ENCODE data around the gene NCBP2L.
"Not testable (repeated sequence)": the region's sequence is repeated elsewhere in the genome, so short reads cannot be mapped to it uniquely, and the experiment has no call there.

The NCBP2L gene

DNA sequence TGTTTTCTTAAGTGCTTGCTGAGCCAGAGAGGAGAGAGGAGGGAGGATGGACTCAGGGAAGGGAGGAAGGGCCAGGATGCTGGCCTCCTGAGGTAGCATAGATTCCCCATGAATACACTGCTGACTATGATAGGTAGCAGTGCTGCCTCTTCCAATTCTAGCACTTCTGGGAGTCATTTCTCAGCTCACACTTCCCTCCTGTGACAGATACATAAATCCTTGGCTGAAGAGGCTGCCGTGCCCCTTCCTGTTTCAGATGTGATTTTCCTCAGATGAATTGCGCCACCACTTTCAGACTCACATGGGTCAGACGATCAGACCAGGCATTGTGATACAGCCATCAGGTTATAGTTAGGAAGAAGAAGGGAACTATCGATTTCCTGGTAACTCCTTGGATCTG, 24.3 kb upstream of the NCBP2L start:
- DNase-seq: no peak

DNA sequence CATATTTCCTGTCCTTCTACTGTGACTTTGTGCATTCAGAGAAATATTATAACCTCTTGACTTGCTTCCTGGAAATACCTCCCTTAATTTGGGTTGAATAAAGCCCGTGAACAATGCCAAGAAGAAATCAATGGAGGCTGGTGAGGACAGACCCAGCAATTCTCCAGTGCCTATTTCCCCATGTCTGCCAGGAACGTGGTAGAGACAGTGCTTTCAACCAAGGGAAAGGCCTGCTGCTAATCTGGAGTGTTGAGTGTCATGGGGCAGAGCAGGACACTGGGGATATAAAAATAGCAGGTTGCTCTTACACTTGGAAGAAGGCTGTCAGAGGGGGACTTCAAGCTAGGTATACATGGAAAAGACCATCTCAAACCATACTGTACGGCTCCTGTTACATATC, 21.8 kb upstream of the NCBP2L start:
- no peak for DNase-seq

DNA sequence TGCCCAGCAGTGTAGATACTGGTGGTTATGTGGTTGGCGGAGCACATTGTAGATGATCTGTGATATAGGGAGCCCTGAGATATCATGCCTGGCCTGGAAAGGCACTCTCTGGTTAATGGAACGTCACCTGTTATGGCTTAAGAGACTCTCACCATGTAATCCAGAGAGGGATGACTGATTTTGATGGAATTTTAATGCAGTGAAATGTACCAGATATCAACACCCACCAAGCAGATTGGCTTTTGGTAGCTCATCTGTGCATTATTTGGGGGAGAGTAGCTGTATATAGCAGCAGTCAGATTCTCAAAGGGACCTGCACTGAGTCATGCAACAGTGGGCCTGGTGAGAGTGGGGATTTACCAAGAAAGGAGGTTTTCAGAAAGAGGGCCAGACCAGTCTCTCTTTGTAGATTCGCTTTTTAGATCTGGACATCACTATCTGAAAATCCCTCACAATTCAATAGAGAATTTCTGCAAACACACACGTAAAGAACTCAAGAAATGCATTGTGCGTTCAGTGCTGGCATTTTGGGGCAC, 19.2 kb upstream of the NCBP2L start:
- no peak for DNase-seq

DNA sequence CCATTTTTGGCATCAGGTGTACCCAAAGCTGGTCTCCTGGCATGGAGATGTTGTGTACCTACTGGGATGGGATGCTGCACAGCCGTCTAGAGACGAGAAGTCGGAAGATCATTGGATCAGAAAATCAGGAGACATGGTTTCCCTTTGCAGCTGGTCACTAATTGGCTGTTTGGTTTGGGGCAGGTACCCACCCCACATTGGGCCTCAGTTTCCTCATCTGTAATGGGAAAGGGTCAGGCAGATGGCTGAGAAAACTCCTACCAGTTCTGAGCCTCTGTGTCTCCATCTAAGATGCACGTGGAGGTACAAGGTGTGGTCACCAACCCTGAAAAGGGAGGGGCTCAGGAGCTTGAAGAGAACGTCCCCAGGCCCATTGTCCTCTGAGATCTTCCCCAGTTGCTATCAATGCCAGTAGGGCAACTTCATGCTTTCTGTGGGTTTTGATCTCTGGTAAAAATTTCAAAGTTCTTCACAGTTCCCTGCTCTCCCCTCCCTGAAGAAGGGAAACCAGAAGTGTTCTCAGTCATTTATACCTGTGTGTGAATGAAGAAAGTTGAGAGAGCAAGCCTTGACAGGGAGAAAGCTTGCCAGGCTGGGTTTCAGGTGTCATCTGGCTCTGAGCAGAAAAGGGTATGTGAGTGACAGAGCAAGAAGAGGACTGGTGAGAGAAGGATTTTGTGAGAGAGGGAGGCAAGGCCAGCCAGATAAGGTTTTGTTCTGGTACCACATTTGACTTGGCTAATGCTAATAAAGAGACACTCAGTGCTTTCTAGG, 17.0 kb upstream of the NCBP2L start:
- no peak for DNase-seq

DNA sequence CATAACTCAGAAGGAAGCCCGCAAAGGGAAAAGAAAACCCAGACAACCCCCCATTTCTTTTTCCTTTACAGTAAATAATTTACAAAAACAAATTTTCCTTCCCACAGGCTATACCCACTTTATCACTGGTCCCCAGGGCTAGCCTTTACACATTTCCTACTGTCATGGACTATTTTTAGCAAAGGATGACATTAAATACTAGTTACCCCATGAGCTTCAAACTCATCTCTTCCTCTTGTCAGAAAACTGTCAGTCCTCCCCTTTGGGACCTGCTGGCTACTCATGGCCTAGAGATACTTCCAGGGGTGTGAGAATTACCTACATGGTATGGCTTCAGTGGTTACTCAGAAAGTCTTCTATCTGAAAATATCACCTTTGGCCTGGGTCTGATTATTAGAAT, 13.9 kb upstream of the NCBP2L start:
- DNase-seq: no peak

DNA sequence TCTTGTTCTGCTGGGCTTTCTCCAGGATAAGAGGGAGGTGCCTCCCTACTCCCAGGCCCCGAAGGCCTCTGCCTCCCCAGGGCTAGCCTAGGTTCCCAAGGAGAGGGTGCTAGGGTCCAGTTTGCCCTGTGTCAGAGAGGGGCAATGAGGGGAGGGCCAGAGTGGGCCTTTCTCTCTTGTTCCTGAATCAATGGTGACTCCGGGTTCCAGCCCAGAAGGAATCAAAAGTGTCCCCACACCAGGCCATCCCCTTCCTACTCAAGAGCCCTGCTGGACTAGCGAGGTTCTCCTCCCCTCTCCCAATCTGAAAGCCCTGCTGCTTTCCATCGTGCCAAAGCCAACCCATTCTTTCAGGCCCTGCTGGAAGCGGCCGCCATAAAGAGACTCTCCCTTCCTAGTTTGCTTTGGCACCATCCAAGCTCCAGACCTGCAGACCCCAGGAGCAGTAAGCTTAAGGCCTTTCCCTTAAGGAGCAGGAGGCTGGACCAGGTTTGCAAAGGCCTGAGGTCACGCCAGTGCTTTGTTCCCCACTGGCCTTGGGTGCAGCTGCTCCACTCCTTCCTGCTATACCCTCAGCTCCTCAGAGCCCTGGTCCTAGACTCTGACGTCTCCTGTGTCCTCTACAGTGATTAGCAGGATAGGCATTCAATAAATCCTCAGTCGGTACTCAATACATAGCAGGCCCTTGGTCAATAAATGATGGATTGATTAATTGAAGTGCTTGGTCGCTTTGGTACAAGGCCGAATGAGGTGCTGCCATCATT, 12.5 kb upstream of the NCBP2L start:
- no peak for DNase-seq

DNA sequence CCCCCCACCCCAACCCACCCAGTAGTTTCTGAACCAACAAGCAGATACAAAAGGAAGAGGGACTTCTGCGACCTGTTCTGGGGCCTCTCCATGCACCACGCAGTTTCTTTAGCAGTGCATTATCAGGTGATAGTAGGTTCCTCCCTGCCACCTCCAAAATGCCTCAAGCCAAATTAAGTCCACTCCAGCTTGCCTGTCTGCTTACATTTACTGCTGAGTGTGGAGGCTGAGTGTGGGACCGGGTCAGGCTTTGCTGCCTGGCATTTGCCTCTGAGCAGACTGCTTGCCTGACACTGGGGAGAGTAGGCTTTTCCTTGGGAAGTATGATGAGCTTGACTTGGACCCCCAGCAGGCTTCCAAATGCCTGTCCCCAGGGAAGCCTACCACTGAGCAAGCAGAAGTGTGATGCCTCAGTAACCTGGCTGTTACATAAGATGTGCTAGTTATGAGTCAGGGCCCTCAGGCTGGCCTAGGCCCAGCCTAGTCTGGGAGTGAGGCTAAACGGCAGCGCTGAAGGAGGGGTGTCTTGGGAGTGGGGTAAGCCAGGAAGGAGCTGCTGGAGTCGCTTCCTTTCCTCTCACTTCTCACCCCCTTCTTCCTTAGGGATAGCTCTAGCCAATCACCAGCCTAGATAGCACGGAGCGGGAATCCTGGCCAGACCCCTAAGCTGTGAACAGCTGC, 10.9 kb upstream of the NCBP2L start:
- no peak for DNase-seq

DNA sequence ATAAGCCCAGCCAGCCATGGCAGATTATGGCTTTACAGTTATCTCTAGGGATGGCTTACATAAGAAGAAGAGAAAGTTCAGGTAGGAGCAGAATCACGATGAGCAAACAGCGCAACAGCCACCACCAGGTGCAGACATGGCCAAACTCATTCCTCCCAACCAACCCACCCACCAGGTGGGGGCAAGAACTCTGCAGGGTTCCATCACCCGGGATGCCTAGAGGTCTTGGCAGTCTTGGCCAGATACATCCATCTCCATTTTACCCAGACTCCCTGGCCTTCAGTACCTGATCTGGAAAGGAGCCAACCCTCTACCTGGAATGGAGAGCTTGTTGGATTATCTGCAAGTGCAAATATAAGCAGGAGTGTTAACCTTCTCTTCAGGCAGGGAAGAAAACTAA, 9.5 kb upstream of the NCBP2L start:
- no peak for DNase-seq

DNA sequence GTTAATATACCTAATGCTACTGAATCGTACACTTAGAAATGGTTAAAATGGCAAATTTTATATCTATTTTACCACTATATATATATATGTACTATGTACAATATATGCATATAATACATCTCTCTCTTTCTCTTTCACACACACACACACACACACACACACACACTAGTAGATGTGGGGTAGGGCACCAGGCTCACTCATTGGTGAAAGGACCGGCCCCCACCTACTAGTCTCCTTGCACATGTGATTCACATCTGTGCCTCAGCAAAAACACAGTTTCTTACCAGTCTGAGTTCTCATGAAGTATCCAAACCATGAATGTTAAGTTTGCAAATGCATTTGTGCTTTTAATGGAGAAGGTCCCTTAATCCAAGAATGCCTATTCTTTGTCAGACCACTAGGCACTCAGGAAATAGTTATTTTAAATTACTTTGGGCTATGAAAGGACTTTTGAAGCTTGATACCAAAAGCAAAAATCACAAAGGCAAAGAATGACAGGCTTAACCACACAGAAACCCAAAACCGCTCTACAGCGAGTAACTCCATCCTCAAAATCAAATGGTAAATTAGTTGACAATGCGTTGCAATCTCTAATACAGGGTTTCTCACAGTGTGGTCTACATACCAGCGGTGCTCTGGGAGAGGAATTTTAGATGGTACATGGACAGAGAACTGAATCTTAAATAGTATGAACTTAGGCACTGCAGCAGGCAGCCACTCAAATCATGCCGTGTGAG, 7.8 kb upstream of the NCBP2L start:
- no peak for DNase-seq

DNA sequence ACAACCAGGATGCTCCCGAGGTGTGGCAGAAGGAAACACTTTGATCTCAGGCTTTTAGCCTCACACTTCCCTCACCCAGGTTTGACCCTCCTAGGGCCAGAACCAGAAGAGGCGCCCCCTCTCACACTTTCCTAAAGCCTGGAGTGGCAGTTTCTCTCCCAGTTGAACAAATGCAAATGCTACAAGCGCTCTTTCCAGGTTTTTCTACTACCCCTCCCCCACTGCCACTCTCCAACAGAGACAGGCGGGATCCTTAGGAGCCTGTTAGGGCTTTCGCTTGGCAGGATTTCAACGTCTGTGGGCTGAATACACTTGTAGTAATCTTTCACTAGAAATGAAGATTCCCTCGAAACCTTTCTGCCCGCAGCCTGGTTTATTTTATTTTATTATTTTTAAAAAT, 4.3 kb upstream of the NCBP2L start:
- no peak for DNase-seq

DNA sequence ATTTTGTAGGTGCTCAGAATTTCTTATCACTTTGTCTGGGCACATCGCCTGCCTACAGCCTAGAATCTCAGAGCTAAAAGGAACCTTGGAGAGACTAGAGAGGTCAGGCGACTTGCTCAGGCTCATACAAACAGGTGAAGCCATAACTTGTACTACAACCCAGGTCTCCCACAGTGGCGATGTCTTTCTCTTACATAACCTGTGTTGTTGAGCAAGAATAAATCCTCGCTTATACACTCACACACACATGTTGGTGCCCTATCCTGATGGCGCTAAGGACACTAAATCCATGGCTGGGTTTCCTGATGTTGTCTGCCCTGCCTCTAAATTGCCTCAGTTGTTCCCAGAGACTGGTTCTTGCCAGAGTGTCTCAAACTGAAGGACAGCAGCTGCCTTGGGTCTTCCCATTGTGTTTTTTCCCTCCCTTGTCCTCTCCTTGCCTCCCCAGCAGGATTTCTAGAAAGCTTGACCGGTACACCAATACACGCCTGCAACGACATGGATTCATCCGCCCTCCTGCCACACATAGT, 3.6 kb upstream of the NCBP2L start:
- no peak for DNase-seq

DNA sequence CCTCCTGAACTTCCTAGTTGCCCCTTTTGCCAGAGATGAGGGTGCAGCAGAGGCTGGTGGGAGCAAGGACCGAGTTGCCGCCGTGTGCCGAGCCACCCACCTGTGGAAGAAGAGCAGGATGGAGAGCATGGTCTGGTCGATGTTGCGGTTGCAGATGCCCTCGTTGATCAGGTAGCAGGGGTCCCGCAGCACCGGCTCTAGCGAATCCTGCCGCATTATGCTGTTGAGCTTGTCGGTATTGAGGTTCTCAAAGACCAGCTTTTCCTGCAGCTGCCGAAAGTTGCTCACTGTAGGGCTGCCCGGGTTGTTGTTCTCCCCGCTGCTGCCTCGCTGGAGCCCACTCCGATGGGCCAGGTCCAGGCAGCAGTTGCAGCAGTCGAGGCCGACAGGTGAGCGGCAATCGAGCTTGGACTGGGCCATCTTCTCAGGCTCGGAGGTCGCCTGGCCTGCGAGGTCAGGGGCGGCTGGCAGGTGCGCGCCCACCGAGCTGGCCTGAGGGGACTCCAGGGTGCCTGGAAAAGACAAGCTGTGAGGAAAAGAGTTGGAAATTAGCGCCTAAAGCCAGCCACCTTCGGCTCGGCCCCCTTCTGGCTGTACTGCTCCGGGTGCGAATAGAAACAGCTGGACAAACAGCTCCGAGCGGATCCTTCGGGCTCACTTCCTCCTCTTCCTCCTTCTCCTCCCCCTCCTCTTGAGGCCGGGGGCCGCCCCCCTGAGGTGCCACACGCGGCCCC, 2.4 kb upstream of the NCBP2L start:
- DNase-seq: peak in 1 of 2 experiments; percentile 22

DNA sequence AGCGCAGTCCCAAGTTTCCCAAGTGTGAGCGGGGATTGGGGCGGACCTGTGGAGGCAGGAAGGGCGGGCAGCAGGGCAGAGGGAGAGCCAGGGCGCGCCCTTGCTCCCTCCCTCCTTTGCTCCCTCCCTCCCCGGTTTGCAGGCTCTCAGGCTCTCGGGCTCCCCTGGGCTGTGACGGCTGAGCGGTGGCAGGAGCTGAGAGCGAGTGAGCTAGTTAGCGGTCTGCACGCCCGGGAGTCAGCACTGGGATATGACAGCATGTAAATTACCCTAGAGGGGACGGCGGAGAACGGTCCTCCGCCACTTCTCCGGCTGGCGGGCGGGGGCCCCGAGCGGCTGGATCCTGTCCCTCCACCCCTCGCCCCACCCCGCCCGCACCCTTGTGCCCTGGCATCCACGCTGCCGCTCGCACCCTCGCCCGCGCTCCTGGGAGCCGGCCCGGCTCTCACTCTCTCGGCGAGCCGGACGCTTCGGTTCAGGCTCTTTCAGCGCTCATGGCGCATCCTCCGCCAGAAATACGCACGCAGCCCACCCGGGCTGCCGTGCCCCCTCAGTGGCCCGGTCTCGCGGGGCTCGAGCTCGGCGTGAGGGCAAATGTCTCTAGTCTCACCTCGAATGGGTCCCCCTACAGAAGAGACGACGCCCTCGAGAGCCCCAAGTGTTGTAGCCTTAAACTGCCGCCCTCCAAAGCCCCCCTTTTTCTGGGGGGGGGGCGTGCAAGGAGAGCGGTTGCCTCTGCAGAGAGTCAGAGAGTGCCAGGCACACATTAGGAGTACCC, 1.6 kb upstream of the NCBP2L start, which contains the start of gene TSC22D3:
Gene TSC22D3, minus strand, starts transcription at position 54 of the 778 bp plus-strand sequence. CDS start 368 bp downstream, outside the sequence.
- peak; percentile 67 to 71 for DNase-seq

DNA sequence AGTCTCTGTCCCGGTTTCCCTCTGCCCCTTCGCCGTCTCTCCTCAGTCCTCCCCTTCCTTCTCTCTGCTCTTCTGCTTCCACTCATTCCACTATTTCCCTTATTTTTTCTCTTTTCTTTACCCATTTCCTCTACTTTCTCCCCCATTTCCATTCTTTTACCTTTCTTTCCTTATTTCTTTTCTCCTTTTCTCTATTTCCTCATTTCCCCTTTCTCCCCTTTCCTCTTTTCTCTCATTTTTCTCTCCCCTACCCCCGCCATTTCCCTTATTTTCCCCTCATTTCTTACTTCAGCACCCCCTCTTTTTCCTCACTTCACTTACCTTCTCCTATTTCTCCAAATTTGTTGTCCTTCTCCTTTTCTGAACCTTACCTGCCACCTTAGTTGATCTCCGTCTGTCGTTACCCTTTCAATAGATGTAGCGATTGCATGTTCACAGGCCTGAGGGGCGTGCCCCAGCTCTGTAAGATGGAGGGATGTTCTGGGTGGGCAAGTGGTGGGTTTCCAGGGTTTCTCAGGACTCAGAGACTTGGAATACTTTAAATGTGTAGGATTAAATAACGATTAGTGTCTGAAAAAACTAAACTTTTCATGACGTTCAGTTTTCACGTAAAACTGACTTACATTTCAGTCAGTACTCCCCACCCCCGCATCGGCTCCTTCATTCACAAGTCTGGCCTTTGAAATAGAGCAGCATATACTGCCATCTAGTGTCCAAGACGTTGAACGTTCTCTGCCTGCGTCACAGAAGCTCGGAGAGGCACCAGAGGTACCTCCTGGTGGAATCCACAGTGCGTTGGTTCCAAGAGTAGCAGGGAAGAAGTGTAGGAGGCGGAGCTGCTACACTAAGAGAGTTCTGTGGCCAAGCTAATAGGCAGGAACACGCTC, 641 bp upstream of the NCBP2L start:
- peak; percentile 81 to 84 for DNase-seq

DNA sequence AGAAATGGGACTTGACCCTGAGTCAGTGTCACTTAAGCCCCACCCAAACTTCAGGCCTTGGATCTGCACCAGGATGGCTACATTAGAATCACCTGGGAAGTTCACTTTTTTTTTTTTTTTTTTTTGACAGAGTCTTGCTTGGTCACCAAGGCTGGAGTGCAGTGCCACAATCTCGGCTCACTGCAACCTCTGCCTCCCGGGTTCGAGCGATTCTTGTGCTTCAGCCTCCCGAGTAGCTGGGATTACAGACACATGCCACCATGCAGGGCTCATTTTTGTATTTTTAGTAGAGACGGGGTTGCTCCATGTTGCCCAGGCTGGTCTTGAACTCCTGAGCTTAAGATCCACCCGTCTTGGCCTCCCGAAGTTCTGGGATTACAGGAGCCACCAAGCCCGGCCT, 3.0 kb downstream of the NCBP2L start:
- no peak for DNase-seq

DNA sequence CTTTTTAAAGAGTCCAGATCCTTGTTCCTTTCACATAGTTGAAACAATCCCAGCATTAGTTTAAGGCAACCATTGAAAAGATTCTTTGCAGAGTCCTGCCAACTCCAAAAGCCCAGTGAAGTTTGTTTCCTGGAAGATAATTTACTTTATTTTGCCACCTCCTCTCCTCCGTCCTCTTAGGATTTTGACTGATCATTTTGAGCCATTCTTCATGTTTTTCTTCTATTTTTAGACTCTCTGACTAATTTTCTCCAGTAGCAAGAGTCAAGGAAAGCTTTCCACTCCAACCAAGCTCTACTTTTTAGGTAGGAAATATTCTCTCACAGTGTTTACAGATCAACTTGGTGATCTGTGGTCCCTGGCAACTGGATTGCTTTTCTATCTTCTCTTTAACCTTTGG, 10.3 kb downstream of the NCBP2L start:
- no peak for DNase-seq

DNA sequence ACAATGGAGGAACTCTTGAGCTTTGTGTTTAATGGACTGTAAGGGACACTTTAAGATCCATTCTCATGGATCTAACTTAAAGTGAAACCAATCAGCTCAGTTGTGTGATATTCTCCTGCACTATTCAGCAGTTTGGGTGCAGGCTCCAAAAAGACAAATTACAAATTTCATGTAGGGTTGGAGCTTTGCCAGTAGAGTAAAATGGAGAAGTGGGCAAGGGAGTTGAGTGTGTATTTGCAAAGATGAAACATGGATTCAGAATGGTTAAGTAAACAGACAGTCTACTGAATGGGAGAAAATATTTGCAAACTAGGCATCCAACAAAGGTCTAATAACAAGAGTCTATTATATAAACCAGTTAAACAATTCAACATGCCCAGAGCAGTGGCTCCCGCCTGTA, 26.9 kb downstream of the NCBP2L start:
- no peak for DNase-seq

DNA sequence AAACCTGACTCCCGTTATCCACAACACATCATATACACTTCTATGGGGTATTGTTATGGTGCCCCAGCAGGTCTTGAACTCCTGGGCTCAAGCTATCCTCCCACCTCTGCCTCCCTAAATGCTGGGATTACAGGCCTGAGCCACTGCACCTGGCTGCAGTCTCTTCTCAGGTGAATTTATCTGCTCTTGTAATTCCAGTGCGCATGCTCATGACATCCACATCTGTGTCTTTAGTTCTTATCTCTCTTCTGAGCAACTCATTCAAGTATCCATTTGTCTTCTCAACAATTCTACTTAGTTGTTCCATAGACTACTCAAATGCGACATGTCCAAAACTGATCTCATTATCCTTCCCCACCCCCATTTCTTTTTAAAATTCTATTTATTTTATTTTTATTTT, 27.6 kb downstream of the NCBP2L start:
- no peak for DNase-seq

DNA sequence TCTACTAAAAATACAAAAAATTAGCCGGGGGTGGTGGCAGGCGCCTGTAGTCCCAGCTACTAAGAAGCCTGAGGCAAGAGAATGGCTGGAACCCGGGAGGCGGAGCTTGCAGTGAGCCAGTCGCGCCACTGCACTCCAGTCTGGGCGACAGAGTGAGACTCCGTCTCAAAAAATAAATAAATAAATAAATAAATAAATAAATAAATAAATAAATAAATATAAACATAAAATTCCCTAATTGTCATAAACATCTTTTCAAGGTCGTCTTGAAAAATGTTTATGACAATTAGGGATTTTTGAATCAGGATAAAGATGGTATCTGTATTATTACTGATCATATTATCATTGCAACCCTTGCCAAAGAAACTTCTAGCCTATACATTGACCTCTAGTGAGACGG, 32.5 kb downstream of the NCBP2L start:
- not testable (repeated sequence) for DNase-seq

Data from activated T-cell treated with anti-CD3 and anti-CD28 coated beads, Interleukin-2, amount 50 U/mL, for 48 hours (primary cell).